ENCODE results near the gene OXSR1. TPM values are rescaled to one million over a fixed set of nuclear protein-coding genes. Genes with fewer than 3 reads are reported as not detected.

The OXSR1 gene
- total and polyA plus RNA-seq, 2 of the 13 experiments (the other 11 are each of a cell fraction or from before 2014, with no cell fraction given) = 27.4 to 32.6 TPM

DNA sequence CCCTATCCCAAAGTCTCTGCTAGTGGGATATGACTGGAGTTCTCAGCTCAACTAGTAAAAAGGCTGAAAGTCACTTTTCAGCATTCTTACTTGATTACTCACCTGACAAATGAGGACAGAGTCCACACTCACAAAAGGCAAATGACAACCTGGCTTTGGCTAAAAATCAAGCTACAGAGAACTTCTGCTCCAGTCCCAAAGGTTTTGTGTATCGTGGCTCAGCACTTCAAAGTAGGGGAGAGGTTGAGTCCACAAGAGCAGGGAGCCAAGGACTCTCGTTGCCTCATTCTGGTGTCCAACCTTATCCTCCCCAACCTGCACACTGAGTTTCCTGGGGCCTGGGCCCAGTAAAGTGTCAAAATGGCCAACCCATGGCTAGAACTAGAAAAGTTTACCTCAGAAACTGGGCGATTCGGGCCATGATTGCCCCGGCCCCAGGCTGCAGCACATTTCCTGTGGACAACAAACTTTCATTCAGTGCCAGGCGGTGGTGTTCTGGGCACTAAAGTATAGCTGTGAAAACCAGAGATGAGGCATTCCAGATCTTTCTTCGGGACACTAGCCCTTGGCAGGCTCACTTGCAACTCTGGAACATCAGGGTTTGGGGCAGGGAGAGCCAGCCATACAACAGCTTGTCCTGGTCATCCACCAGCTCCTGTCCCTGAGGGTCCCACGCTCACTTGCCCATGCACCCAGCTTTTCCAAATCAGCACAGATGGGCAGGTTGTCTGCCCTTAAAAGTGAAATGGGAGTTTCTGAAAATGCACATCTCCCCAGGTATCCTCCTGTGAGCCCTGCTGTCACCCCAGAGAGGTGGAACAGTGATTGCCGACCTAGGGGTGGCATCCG, 31.6 kb upstream of the OXSR1 start (continued):
- TF ChIP-seq, protein P1, sequence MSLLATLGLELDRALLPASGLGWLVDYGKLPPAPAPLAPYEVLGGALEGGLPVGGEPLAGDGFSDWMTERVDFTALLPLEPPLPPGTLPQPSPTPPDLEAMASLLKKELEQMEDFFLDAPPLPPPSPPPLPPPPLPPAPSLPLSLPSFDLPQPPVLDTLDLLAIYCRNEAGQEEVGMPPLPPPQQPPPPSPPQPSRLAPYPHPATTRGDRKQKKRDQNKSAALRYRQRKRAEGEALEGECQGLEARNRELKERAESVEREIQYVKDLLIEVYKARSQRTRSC (CRISPR knock-in tag; IDR thresholded peaks at IDR 0.05; ENCODE audit: low read depth) = no peak
- TF ChIP-seq THAP9 (CRISPR knock-in tag; IDR thresholded peaks at IDR 0.05; ENCODE audit: borderline replicate concordance) = peak; percentile 68; the same call in 1 of the 2 replicates
- TF ChIP-seq HOMEZ (CRISPR knock-in tag; IDR thresholded peaks at IDR 0.05; ENCODE audit: low read depth) = peak; percentile 81
- no peak for TF ChIP-seq HNRNPUL1 (IDR thresholded peaks at IDR 0.05; ENCODE audit: low read depth, low read length)
- TF ChIP-seq ZNF441 (CRISPR knock-in tag; IDR thresholded peaks at IDR 0.05; ENCODE audit: borderline replicate concordance) = peak; percentile 65; the same call in 1 of the 2 replicates
- TF ChIP-seq SMARCE1 (IDR thresholded peaks at IDR 0.05; ENCODE audit: borderline replicate concordance) = no peak
- no peak for TF ChIP-seq ZNF879 (CRISPR knock-in tag; IDR thresholded peaks at IDR 0.05)
- peak; percentile 75; the same call in 1 of the 2 replicates for TF ChIP-seq HINFP (CRISPR knock-in tag; IDR thresholded peaks at IDR 0.05; ENCODE audit: low read depth)
- no peak for TF ChIP-seq TSC22D2 (CRISPR knock-in tag; IDR thresholded peaks at IDR 0.05; ENCODE audit: borderline replicate concordance)
- no peak for TF ChIP-seq BRD4 (CRISPR knock-in tag; IDR thresholded peaks at IDR 0.05)
- TF ChIP-seq, protein P2, sequence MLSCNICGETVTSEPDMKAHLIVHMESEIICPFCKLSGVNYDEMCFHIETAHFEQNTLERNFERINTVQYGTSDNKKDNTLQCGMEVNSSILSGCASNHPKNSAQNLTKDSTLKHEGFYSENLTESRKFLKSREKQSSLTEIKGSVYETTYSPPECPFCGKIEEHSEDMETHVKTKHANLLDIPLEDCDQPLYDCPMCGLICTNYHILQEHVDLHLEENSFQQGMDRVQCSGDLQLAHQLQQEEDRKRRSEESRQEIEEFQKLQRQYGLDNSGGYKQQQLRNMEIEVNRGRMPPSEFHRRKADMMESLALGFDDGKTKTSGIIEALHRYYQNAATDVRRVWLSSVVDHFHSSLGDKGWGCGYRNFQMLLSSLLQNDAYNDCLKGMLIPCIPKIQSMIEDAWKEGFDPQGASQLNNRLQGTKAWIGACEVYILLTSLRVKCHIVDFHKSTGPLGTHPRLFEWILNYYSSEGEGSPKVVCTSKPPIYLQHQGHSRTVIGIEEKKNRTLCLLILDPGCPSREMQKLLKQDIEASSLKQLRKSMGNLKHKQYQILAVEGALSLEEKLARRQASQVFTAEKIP (CRISPR knock-in tag; IDR thresholded peaks at IDR 0.05; ENCODE audit: borderline replicate concordance) = no peak
- TF ChIP-seq BRCA1 (CRISPR knock-in tag; IDR thresholded peaks at IDR 0.05) = 0 out of 2 replicates have a peak, but pooled peaks have one; percentile 46
- no peak for TF ChIP-seq JDP2 (CRISPR knock-in tag; IDR thresholded peaks at IDR 0.05; ENCODE audit: borderline replicate concordance)
- peak; percentile 83 for TF ChIP-seq TGIF2 (CRISPR knock-in tag; IDR thresholded peaks at IDR 0.05)
- no peak for TF ChIP-seq KAT2B (IDR thresholded peaks at IDR 0.05; ENCODE audit: borderline replicate concordance, low read depth, low read length)
- TF ChIP-seq, protein P3, sequence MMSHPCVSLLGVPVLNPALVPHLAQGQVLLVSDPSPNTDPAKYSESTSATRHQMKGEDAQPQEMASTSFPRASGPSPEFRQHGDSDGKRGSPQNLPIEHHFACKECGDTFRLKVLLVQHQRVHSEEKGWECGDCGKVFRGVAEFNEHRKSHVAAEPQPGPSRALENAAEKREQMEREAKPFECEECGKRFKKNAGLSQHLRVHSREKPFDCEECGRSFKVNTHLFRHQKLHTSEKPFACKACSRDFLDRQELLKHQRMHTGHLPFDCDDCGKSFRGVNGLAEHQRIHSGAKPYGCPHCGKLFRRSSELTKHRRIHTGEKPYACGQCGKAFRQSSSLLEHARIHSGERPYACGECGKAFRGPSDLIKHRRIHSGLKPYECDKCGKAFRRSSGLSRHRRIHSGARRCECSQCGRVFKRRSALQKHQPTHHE (CRISPR knock-in tag; IDR thresholded peaks at IDR 0.05; ENCODE audit: borderline replicate concordance) = 0 out of 2 replicates have a peak, but pooled peaks have one; percentile 51
- no peak for TF ChIP-seq PAWR (CRISPR knock-in tag; IDR thresholded peaks at IDR 0.05; ENCODE audit: borderline replicate concordance)
- TF ChIP-seq SNAI1 (CRISPR knock-in tag; IDR thresholded peaks at IDR 0.05; ENCODE audit: borderline replicate concordance) = no peak
- peak; percentile 57; the same call in 1 of the 2 replicates for TF ChIP-seq ZFP1 (CRISPR knock-in tag; IDR thresholded peaks at IDR 0.05)
